KMS-11 (cell line): ENCODE measurements around the gene ZNF57.

Experiments
- H2AFZ ChIP-seq: fragments of 200-600 bp; sonication (generic); 2 replicates; pipeline ENCODE4 v1.6.1; 2016; ENCODE audit warnings: antibody characterized with exemption, mixed run types, low read depth
- H3K27ac ChIP-seq: fragments of 200-600 bp; sonication (generic); 2 replicates; pipeline ENCODE4 v1.6.1; 2016; ENCODE audit warnings: mild to moderate bottlenecking, mixed run types
- H3K27me3 ChIP-seq: fragments of 200-600 bp; sonication (generic); 2 replicates; pipeline ENCODE4 v1.6.1; 2017; ENCODE audit warnings: mild to moderate bottlenecking, low read depth, mixed run types, moderate library complexity; ENCODE audit not compliant: insufficient read depth
- H3K36me3 ChIP-seq: fragments of 200-600 bp; sonication (generic); 2 replicates; pipeline ENCODE4 v1.6.1; 2017; ENCODE audit warnings: mild to moderate bottlenecking, mixed run types; ENCODE audit not compliant: insufficient read depth
- H3K4me1 ChIP-seq: fragments of 200-600 bp; sonication (generic); 2 replicates; pipeline ENCODE4 v1.6.1; 2016; ENCODE audit warnings: mild to moderate bottlenecking, low read depth, mixed run types; ENCODE audit not compliant: poor library complexity, severe bottlenecking
- H3K4me2 ChIP-seq: fragments of 200-600 bp; sonication (generic); 2 replicates; pipeline ENCODE4 v1.7.0; 2016; ENCODE audit warnings: mild to moderate bottlenecking, mixed run types
- H3K4me3 ChIP-seq: fragments of 200-600 bp; sonication (generic); IDR thresholded peaks from 2 replicates; pipeline ENCODE4 v1.6.1; 2017; ENCODE audit warnings: low read depth, low read length, mixed read lengths; ENCODE audit not compliant: insufficient read depth
- H3K79me2 ChIP-seq: fragments of 200-600 bp; sonication (generic); 2 replicates; pipeline ENCODE4 v1.6.1; 2016; ENCODE audit warnings: low read depth, mixed run types; ENCODE audit not compliant: insufficient read depth
- H3K9ac ChIP-seq: fragments of 200-600 bp; sonication (generic); 2 replicates; pipeline ENCODE4 v1.6.1; 2016; ENCODE audit warnings: mild to moderate bottlenecking, mixed run types
- H4K20me1 ChIP-seq: fragments of 200-600 bp; sonication (generic); 2 replicates; pipeline ENCODE4 v1.6.1; 2016; ENCODE audit warnings: mild to moderate bottlenecking, mixed run types; ENCODE audit not compliant: insufficient read depth
- CTCF ChIP-seq: fragments of 200-600 bp; sonication (generic); conservative IDR thresholded peaks from 2 replicates; pipeline ENCODE4 v1.6.1; 2017; ENCODE audit warnings: low read depth, mild to moderate bottlenecking, antibody characterized with exemption, low read length, moderate library complexity, mixed read lengths

Gene ZNF57

GRCh38 chr19:2964874-2965273 is 64.1 kb downstream of the ZNF57 start:
- Histone ChIP-seq H3K4me2 (no peak overlapping the region), H3K36me3 (no peaks in the 10 kb centered on the region), H3K9ac (no peak overlapping the region), H3K4me1 (no peaks in the 10 kb centered on the region), H4K20me1 (no peaks in the 10 kb centered on the region), H3K27me3 (peaks cover 56% of the 10 kb centered on the region), H3K79me2 (no peaks in the 10 kb centered on the region), H3K4me3 (no peak overlapping the region), H3K27ac (no peak overlapping the region), H2AFZ (no peak overlapping the region)
- no peak for TF ChIP-seq CTCF

- Histone ChIP-seq H3K9ac (no peak overlapping the region), H3K27me3 (peaks cover 72% of the 10 kb centered on the region), H3K79me2 (no peaks in the 10 kb centered on the region), H4K20me1 (no peaks in the 10 kb centered on the region), H3K4me2 (no peak overlapping the region), H3K36me3 (no peaks in the 10 kb centered on the region), H3K4me1 (no peaks in the 10 kb centered on the region), H2AFZ (no peak overlapping the region), H3K4me3 (no peak overlapping the region), H3K27ac (no peak overlapping the region)
- TF ChIP-seq CTCF = no peak
Measured at GRCh38 chr19:2967972-2968371, 67.2 kb downstream of the ZNF57 start.
